OCI-LY1 (cell line): ENCODE data around the gene ACER1.

Experiments
- H2AFZ ChIP-seq: fragments of 200-600 bp; sonication (generic), shearing (Covaris generic); 2 replicates; pipeline ENCODE4 v1.6.0; 2014; ENCODE audit warnings: antibody characterized with exemption, mild to moderate bottlenecking, low read length
- H3F3A ChIP-seq: fragments of 200-600 bp; sonication (generic), shearing (Covaris generic); 2 replicates; pipeline ENCODE4 v1.6.0; 2014; ENCODE audit warnings: mild to moderate bottlenecking, antibody characterized with exemption, low read length, moderate library complexity; ENCODE audit not compliant: insufficient read depth
- H3K27ac ChIP-seq: fragments of 200-600 bp; sonication (generic); 2 replicates; pipeline ENCODE4 v1.5.1; 2014; ENCODE audit warnings: low read length, mixed run types, mild to moderate bottlenecking, low read depth; ENCODE audit not compliant: poor library complexity, severe bottlenecking
- H3K27me3 ChIP-seq: fragments of 200-600 bp; sonication (generic); 2 replicates; pipeline ENCODE4 v1.6.0; 2014; ENCODE audit warnings: antibody characterized with exemption, mild to moderate bottlenecking, low read length, moderate library complexity; ENCODE audit not compliant: insufficient read depth
- H3K36me3 ChIP-seq: fragments of 200-600 bp; sonication (generic); 2 replicates; pipeline ENCODE4 v1.6.1; 2014; ENCODE audit warnings: mild to moderate bottlenecking, antibody characterized with exemption, low read length, moderate library complexity, mixed read lengths; ENCODE audit not compliant: insufficient read depth
- H3K4me1 ChIP-seq: fragments of 200-600 bp; sonication (generic); 2 replicates; pipeline ENCODE4 v1.5.1; 2014; ENCODE audit warnings: mild to moderate bottlenecking, low read length, moderate library complexity; ENCODE audit not compliant: insufficient read depth, severe bottlenecking
- H3K4me2 ChIP-seq: fragments of 200-600 bp; sonication (generic), shearing (Covaris generic); 2 replicates; pipeline ENCODE4 v1.6.1; 2014; ENCODE audit warnings: low read length
- H3K4me3 ChIP-seq: fragments of 200-600 bp; sonication (generic); 2 replicates; pipeline ENCODE4 v1.5.1; 2014; ENCODE audit warnings: low read length, low read depth, mild to moderate bottlenecking, mixed read lengths; ENCODE audit not compliant: poor library complexity, severe bottlenecking
- H3K79me2 ChIP-seq: fragments of 200-600 bp; shearing (Covaris generic); 2 replicates; pipeline ENCODE4 v1.6.1; 2016; ENCODE audit warnings: mixed run types, low read length, mixed read lengths; ENCODE audit not compliant: insufficient read depth
- H3K9ac ChIP-seq: fragments of 200-600 bp; sonication (generic), shearing (Covaris generic); 2 replicates; pipeline ENCODE4 v1.6.1; 2014; ENCODE audit warnings: mild to moderate bottlenecking, low read length, mixed read lengths
- H3K9me2 ChIP-seq: fragments of 200-600 bp; sonication (generic), shearing (Covaris generic); 2 replicates; pipeline ENCODE4 v1.6.1; 2014; ENCODE audit warnings: low read depth, mild to moderate bottlenecking, low read length, mixed read lengths
- H3K9me3 ChIP-seq: fragments of 200-600 bp; shearing (Covaris generic); 2 replicates; pipeline ENCODE4 v1.6.1; 2014; ENCODE audit warnings: low read length, mixed read lengths
- H4K20me1 ChIP-seq: fragments of 200-600 bp; sonication (generic), shearing (Covaris generic); 2 replicates; pipeline ENCODE4 v1.6.0; 2016; ENCODE audit warnings: mild to moderate bottlenecking, low read length; ENCODE audit not compliant: insufficient read depth
- CTCF ChIP-seq: fragments of 200-600 bp; sonication (generic), shearing (Covaris generic); IDR thresholded peaks from 2 replicates; pipeline ENCODE4 v1.5.1; 2017; ENCODE audit warnings: mild to moderate bottlenecking, antibody characterized with exemption, low read length, moderate library complexity, mixed read lengths
- EZH2 ChIP-seq: fragments of 200-600 bp; sonication (generic), shearing (Covaris generic); IDR thresholded peaks from 2 replicates; pipeline ENCODE4 v1.8.0; 2017; ENCODE audit warnings: borderline replicate concordance, mixed run types, mild to moderate bottlenecking, antibody characterized with exemption, low read length, moderate library complexity, mixed read lengths

ACER1 gene

DNA sequence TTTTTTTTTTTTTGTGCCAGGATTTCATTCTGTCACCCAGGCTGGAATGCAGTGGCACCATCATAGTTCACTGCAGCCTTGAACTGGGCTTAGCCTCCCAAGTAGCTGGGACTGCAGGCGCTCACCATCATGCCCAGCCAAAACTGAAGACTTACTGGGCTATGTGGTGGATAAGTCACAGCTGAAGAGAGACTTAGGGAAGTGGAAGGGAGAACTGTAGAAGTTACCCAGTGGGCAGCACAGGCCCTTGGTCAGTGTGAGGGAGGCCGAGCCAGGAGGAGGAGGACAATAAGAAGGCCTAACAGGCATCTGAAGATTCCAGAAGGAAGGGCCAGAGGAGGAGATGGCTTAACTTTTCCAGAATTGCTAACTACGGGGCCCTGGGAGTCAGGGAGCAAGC lies 46.3 kb upstream of the ACER1 start:
- TF ChIP-seq EZH2 = no peak
- TF ChIP-seq CTCF = no peak
- no peaks in the 10 kb centered on the region for H3K9me3 ChIP-seq
- no peaks in the 10 kb centered on the region for H3K79me2 ChIP-seq
- H3K27me3 ChIP-seq = no peaks in the 10 kb centered on the region
- no peaks in the 10 kb centered on the region for H3K9me2 ChIP-seq
- H4K20me1 ChIP-seq = no peaks in the 10 kb centered on the region
- H3K9ac ChIP-seq = no peak overlapping the region
- H3F3A ChIP-seq = no peaks in the 10 kb centered on the region
- H3K4me2 ChIP-seq = no peak overlapping the region
- no peak overlapping the region for H3K27ac ChIP-seq
- H3K36me3 ChIP-seq = peaks cover 58% of the 10 kb centered on the region
- H3K4me1 ChIP-seq = no peaks in the 10 kb centered on the region
- no peak overlapping the region for H3K4me3 ChIP-seq
- H2AFZ ChIP-seq = no peak overlapping the region

DNA sequence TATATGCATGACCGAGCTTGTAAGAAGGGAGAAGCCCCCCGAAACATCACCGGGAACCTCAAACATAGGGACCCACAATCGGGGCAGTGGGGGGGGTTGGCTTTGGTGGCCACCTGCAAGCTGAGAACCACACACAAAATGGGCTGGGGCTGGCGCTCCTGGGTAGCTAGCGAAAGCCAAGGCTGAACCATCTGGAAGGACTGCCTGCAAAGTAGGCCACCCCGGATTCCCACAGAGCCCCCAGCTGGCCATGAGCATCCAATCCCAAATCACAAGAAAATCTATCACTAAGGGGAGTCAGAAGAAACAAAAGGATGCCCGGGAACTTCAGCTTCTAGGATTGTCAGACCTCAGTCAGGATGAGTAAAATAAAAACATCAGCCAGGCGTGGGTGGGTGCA lies 45.1 kb upstream of the ACER1 start:
- H3K4me3 ChIP-seq = no peak overlapping the region
- H3K9me2 ChIP-seq = no peaks in the 10 kb centered on the region
- H2AFZ ChIP-seq = no peak overlapping the region
- H3F3A ChIP-seq = no peaks in the 10 kb centered on the region
- H3K9ac ChIP-seq = no peak overlapping the region
- H3K79me2 ChIP-seq = no peaks in the 10 kb centered on the region
- TF ChIP-seq CTCF = no peak
- TF ChIP-seq EZH2 = no peak
- H3K27ac ChIP-seq = no peak overlapping the region
- no peak overlapping the region for H3K4me2 ChIP-seq
- no peaks in the 10 kb centered on the region for H3K27me3 ChIP-seq
- H3K9me3 ChIP-seq = no peaks in the 10 kb centered on the region
- no peaks in the 10 kb centered on the region for H4K20me1 ChIP-seq
- H3K4me1 ChIP-seq = peaks cover 7% of the 10 kb centered on the region
- peaks cover 46% of the 10 kb centered on the region for H3K36me3 ChIP-seq

DNA sequence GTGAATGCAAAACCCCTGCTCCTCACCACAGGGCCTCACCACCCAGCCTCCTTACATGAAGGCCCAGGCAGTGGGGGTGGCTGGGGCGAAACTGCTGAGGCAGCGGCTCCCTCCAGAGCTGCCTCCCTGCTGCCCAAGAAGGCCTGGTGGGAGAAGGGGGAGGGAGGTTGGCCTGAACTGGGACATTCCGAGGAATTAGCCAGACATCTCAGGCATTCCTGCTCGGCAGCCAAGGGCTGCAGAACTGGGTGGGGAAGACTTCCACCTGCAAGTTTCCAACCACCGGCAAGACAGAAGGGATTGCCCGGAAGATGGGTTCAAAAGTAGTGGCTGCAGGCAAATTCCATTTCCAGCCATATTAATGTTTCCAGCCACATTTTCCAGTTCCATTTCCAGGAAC lies 44.6 kb upstream of the ACER1 start:
- Histone ChIP-seq H3K4me3 (no peak overlapping the region), H2AFZ (no peak overlapping the region), H3K27me3 (no peaks in the 10 kb centered on the region), H3K27ac (no peak overlapping the region), H3K36me3 (peaks cover 42% of the 10 kb centered on the region), H3K79me2 (no peaks in the 10 kb centered on the region), H3K9me3 (no peaks in the 10 kb centered on the region), H4K20me1 (no peaks in the 10 kb centered on the region), H3F3A (no peaks in the 10 kb centered on the region), H3K4me2 (no peak overlapping the region), H3K9ac (no peak overlapping the region), H3K4me1 (peaks cover 7% of the 10 kb centered on the region), H3K9me2 (no peaks in the 10 kb centered on the region)
- TF ChIP-seq CTCF (no peak), EZH2 (no peak)
